ENCODE data around the gene EPS15.

GRCh38 chr1:51312718-51313117 is 206.3 kb downstream of the EPS15 start:
- TF ChIP-seq CTCF (IDR thresholded peaks at IDR 0.05; ENCODE audit: low read length) = no peak
- TF ChIP-seq EZH2 (IDR thresholded peaks at IDR 0.05; ENCODE audit: borderline replicate concordance, low read length) = no peak
